NOMO-1 treated with dmso at 0.1 percent for 144 hours (cell line): ENCODE data around the gene SETD3.

Experiments used
- DNase-seq: peaks from one replicate; lab custom pipeline; 2025; ENCODE audit not compliant: unreplicated experiment; lab: John Stamatoyannopoulos, UW

The SETD3 gene

GRCh38 chr14:99516871-99517642 lies 36.4 kb upstream of the SETD3 start:
- no peak for DNase-seq

- DNase-seq: no peak
Measured at GRCh38 chr14:99516156-99516870, 35.7 kb upstream of the SETD3 start.

- no peak for DNase-seq
Measured at GRCh38 chr14:99515301-99516155, 34.9 kb upstream of the SETD3 start.

- DNase-seq: no peak
Measured at GRCh38 chr14:99514552-99515300, 34.1 kb upstream of the SETD3 start.

GRCh38 chr14:99513946-99514551 lies 33.4 kb upstream of the SETD3 start:
- no peak for DNase-seq

- no peak for DNase-seq
Measured at GRCh38 chr14:99513183-99513694, 32.6 kb upstream of the SETD3 start.

GRCh38 chr14:99512571-99513182 lies 32.0 kb upstream of the SETD3 start:
- DNase-seq: no peak

- DNase-seq: no peak
Measured at GRCh38 chr14:99512110-99512449, 31.4 kb upstream of the SETD3 start.

- DNase-seq: no peak
Measured at GRCh38 chr14:99511421-99512109, 30.9 kb upstream of the SETD3 start.

- no peak for DNase-seq
Measured at GRCh38 chr14:99510556-99511139, 30.0 kb upstream of the SETD3 start.

GRCh38 chr14:99509871-99510555 lies 29.4 kb upstream of the SETD3 start:
- no peak for DNase-seq

GRCh38 chr14:99508896-99509629 lies 28.4 kb upstream of the SETD3 start:
- no peak for DNase-seq

GRCh38 chr14:99507860-99508640 lies 27.4 kb upstream of the SETD3 start:
- DNase-seq: no peak

- DNase-seq: no peak
Measured at GRCh38 chr14:99506276-99506675, 25.6 kb upstream of the SETD3 start.

- DNase-seq: no peak
Measured at GRCh38 chr14:99505089-99505488, 24.4 kb upstream of the SETD3 start.

- DNase-seq: no peak
Measured at GRCh38 chr14:99503848-99504453, 23.3 kb upstream of the SETD3 start.
